Fibroblast of skin of scalp (primary cell): ENCODE results near the gene CDH23.

ENCODE experiments used
- DNase-seq: peaks from one replicate; pipeline ENCODE4 v3.0.0-alpha.2; 2013

CDH23 gene

DNA sequence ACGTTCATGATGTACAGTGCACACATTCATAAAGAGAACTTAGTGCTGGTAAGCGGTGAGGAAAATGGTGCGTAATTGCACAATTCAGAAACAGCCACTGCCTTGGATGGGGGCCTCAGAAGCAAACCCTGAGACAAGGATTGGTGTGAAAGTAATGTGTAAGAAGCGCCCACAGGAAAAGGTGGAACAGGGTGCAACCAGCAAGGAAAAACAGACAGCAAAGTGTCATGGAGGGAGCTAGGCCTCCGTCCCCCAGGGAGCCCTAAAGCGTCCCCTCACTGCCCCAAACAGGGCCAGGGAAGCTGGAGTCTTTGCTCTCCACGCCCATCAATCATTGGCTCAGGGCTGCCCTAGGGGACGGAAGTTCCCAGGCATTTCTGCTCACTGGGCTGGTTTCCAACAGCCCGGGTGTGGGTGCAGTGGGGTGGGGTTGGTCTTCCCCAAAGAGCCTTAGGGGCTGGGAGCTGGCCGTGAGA is 332.5 kb downstream of the CDH23 start:
- no peak for DNase-seq

DNA sequence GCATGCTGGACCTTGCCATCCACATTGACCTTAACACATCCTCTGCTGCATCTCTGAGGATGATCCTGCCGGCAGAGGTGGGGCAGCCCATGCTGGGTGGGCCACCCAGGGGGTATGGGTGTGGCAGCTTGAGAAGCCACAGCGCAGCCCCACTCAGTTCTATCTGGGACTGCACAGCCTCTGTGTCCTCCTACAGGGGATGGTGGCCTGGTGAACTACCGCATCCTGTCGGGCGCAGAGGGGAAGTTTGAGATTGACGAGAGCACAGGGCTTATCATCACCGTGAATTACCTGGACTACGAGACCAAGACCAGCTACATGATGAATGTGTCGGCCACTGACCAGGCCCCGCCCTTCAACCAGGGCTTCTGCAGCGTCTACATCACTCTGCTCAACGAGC is 335.1 kb downstream of the CDH23 start:
- no peak for DNase-seq

DNA sequence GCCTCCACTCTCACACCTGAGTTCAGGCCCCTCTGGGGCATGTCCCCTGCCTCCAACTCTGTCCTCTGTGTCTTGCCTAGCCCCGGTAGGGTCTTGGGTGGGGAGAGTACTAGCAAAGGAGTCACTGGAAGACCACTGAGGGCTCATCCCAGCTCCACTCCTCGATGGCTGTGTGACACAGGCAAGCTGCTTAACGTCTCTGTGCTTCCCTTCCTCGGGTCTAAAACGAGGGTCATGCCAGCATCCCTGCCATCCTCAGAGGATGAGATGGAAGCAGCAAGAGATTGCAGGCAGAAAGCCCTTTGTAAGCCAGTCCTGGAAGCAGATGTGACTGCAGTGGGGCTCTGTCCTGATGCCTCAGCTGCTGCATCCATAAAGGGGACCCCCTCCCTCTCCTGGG is 338.1 kb downstream of the CDH23 start:
- DNase-seq = no peak

DNA sequence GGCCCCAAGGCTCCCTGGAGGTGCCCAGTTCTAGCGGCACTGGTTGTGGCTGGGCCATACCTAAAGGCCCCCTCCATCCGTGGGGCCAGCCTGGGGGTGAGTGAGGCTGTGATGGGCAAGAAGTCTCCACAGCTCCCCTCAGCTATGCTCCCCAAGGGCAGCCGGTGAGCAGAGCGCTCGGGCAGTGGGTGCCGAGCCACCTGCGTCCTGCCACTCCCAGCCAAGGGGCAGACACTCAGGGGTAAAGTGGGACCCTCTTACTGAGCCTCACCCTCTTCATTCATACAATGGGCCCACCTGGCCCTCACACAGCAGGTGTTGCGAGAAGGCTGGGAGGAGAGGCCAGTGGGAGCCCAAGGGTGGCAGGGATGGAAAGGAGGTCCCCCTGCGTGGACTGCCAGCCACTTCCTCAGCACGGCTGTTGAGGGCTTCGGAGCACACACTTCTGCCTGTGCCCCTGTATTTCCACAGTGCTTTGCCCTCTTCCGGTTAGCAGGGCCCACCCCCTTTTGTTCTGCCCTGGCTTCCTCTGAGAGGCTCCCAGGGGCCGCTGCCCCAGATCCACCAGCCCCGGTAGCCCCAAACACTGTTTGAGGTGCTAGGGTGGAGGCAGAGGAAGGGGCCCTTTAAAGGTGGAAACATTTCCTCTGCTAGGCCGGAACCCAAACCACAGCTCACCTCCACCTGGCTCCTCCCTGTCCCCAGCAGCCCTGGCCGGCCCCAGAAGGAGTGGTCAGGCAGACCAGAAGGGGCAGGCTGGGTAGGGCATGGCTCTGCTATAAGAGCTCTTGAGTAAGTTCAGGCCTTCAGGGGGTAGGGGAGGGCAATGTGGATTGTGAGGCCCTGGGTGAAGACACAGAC is 339.2 kb downstream of the CDH23 start:
- no peak for DNase-seq

DNA sequence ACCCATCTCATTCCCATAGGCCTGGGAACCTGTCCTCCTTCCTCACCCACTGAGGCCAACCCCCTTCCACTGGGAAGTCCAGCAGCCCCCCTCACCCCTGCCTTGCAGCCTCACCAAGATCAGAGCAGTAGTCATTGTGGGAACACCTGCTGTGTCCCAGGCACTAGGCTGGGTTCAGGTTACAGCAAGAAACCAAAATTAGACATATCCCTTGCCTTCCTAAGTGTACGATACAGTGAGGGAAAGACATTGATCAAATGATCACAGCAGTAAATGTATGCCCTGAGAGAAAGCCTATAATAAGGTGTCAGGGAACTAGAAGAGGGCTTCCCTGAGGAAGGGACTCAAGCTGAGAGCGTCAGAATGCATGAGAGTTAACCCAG is 339.8 kb downstream of the CDH23 start:
- no peak for DNase-seq

DNA sequence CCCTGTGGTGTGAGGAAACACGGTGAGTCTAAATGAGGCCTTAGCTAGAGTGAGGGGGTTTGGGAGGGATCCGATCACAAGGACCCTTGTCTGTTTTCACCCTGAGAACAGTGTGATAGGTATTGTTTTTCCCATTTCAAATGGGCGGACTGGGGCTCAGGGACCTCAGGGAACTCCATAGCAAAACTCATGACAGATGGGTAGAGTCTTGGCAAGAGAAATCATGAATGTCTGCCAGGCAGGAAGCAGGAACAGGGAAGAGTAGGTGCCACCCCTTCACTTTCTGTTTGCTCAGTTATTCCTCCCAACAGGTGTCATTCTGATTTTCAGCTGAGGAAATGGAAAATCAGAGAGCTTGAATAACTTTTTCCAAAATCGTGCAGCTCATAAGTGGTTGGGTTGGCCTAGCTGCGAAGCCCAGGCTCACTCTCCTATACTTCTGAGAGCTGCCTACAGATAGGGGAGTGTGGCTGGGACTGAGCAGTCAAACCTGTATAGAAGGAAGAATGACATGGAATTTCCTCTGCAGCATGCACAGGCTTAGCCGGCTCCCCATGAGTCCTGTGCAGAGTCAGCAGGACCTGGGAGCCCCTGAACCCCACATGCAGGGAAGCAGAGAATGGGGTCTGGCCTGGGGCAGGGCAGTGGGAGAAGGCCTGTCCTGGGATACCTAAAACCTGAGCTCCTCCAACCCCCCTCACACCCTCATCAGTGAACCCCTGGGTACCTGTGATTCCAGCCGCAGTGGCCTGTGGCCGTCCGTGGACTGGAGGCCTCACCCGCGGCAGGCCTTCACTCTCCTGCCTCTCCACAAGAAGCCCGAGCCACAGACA is 340.5 kb downstream of the CDH23 start:
- DNase-seq = no peak

DNA sequence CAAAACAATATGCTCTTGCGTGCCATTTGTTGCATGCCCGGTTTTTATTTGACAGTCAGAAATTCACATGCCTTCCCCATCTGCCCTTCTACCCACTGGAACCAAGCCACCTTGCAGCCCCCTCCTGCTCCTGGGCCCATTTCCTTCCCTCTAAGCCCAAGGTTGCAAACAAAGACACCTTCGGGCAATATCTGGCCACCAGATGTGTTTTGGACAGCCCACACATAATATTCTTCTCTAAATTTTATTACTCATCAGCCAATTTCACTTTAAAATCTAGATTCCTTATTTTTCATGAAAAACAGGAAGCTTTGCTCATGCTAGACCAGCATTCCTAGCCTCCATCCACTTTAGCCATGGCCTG is 341.1 kb downstream of the CDH23 start:
- no peak for DNase-seq

DNA sequence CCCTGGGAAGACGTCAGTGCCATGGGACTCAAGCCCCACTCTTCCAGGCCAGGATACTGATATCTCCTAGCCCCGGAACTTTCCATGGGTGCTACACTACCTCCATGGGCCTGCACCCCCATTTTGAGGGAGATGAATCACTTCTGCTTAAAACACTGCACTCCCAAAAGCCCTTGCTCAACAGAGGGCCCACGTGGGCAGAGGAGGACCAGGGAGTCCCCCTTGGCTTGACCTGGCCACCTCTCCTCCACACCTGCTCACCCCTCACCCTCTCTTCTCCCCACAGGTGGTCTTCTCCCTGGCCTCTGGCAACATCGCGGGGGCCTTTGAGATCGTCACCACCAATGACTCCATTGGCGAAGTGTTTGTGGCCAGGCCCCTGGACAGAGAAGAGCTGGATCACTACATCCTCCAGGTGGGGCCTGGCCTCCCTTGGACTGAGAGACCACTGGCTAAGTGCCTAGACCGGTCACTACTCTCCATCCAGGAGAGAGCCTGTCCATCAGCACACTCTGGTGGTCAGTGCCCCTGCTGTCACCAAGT is 342.7 kb downstream of the CDH23 start:
- no peak for DNase-seq

DNA sequence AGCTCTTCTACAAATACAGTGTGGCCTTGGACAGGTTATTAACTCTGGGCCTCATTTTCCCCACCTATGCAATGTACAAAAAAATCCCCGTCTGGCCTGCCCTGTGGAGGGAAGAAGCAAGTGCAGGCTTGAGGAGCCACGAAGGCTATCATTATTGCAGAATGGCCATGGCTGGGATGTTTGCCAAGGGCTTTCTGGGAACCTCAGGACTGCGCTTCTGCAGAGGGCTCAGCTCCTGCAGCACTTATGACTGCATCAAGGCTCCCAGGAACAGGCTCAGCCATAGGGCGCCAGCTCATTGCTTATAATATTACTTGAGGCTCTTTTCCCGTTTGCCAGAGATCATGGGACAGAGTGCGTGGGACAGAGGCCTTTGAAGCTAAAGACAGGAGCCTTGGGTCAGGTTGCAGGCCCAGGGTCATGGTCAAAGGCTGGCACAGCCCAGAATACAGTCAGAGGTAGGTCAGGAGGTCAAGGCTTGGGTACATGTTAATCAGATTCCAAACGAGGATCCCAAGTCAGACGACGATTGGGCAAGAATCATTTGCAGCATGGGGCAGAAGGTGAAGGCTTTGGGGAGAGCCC is 343.4 kb downstream of the CDH23 start:
- no peak for DNase-seq

DNA sequence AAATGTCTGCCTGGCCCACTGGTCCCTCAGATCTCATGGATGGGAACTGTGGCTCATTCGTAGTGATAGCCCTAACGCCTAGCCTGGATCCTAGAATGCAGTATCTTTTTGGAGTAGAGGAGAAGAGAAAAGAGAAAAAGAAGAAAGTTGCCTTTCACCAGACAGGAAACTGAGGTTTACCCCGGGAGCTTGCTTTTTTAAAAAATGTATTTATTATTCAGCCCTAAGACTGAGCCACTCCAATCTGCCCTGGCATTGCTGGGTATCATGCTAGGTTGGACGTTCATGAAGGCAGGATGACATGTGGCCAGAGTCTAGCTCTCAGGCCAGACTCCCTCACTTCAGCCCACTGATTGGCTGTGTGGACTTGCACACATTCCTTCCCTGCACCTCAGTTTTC is 344.3 kb downstream of the CDH23 start:
- DNase-seq = no peak

DNA sequence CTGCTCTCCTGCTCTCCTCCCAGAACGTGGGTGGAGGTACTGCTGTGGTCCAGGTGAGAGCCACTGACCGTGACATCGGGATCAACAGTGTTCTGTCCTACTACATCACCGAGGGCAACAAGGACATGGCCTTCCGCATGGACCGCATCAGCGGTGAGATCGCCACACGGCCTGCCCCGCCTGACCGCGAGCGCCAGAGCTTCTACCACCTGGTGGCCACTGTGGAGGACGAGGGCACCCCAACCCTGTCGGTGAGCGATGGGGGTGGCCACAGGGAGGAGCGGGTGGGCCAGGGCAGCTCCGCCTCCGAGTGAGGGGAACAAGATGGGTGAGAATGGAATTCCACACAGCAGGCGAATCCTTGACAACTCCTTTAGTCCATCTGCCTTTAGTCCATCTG is 345.0 kb downstream of the CDH23 start:
- no peak for DNase-seq

DNA sequence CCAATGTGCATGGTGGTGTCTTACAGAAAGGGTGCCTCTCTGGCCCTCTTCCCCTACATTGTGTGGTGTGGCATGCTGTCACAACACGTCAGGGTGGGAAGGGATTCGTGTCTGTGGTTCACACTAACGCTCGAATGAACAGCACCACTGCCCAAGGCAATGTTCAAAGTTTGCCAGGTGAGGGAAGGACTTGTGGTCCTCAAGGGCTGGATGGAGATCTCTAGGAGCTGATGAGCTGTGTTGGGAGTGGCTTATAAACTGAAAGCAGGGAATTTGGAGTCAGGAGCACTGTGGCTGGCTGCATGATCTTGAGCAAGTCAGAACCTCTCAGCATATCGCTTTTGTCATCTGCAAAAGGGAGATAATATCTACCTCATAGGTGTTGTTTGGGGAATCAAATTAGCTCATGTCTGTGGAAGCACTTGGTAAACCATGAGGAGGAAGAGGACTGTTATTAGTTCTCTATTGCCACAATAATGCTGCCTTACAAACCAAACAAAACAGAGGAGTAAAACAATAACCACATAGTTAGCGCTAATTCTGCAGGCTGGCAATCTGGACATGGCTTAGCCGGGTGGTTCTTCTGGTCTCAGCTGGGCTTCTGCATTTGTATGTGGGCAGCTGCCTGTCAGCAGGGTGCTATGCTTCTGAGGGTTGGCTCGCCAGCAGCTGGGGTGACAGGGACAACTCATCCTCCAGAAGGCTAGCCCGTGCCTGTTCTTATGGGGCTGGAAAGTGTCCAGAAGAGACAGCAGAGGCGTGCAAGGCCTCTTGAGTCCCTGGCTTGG is 345.8 kb downstream of the CDH23 start:
- no peak for DNase-seq

DNA sequence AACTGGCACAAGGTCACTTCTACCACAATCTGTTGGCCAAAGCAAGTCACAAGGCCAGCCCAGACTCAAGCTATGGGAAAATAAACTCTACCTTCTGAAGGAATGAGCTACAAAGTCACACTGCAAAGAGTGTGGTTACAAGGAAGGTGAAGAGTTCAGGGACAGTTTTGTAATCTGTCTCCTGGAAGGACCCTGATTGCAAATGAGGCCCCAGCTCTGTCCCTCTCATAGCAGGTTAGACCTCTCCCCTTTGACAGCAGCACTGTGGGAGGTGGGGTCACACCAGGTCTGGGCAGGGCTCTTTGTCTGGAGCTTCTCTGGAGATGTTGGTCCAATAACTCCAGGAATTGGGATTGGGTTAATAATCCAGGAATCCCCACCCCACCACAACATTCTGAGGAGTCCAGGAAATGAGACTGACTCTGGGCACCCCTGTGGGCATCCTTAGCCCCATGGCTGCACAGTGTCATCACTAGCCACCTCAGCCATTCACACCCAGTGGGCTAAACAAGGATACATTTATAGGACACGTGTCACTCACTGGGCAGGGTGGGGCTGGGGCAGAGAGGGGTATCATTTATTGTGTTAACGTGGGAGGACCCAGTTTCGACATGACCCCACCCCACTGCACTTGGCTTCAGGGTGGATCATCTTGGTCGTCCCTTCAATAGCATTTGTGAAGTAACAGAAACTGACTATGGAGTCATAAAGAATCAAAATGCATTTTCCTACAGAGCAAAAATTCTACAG is 346.5 kb downstream of the CDH23 start:
- DNase-seq = no peak

DNA sequence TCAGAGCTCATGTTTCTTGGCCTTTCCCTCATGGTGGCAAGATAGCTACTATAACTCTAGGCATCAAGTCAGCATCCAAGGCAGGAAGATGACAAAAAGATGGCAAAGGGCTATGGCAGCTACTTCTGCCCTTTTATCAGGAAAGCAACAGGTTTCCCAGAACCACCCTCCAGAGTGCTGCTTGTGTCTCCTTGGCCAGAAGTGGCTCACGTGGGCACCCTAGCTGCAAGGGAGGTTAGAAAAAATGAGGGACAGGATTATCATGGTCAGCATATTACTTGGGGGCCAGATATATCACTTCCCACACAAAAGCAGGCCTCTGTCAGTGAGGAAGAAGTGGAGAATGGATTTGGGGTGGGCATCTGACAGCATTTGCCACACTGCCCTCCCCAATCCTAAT is 347.1 kb downstream of the CDH23 start:
- no peak for DNase-seq

DNA sequence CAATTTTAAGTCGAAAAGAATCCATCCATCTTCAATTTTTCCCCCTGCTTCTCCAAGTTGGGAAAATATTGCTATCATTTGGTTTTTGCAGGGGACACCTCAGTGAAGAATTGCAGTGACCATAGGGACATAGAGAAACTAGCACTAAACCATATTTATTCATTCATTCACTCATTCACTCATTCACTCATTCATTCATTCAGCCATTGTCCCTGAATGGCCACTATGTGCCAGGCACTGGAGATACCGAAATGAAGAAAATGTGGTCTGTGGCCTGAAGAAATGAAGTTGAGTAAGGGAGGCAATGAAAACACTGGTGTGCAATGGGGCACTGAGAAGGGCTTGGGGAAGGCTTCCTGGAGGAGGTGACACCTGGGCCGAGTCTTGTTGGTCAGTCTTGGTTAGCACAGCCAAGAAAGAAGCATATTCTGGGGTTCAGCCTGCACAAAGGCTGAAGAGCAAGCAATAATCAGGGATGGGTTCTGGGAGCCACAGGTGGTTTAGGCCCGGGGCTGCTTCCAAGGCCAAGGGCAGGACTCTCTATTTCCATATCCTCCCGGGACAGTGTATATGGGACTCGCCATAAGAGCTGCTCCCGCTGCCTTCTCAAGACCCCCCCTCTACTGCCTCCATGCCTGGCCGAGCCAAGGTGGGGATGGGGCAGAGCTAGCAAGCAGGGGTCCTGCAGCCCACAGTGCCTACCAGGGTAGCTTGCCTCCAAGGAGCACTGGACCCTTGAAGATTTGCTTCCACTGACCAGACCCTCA is 348.4 kb downstream of the CDH23 start:
- DNase-seq = no peak

DNA sequence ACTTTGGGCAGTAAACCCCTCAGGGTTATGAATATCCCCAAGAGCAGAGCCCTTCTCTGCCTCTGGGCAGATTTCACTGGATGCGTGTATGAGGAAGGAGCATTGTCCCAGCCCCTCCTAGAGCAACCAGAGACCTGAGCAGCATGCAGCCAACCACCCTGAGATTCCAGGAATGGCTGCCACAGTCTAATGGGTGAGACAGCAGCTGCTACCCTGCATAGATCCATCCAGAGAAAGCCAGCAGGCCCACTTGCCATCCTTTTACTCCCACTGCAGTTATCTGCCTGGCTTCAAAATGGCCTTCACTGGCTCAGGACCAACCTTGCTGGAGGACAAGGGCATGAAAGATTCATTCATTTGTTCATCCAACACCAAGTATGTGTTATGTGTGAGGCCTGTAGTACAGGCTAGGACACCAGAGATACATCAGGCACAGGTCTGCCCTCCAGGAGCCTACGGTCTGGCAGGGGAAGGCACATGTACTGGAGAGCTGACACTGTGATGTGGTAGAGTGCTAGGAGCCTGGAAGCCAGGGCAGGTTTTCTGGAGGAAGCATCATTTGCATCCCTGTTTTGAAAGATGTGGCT is 349.0 kb downstream of the CDH23 start:
- no peak for DNase-seq

DNA sequence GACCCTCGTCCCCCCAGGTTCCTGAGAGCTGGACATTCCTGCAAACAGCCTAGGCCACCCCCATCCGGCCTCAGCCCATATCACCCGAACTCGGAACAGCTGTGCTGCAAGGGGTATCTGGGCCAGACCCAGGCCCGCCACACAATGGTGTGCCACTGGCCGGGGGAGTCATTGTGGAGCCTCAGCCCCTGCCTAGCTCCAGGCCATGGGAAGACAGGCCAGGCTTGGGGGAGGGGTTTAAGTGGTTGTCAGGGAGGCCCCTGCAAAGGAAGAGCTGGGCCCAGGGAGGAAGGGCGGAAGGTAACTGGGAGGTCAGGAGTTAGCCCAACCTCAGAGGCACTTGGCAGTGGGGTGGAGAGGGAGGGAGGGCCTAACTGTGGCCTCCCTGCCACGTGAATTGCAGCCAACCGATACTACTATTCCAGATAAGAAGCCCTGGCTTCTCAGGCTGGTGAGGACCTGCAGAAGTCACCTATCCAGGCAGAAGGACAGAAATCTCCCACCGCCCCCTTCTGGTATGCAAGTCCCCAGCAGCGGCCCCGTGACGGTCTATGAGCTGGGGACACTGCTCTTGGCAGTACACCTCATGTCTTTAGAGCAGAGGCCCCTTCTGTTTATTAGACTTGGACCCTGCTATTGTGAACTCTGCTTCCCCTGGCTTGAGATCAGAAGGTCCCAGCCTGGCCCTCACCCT is 349.8 kb downstream of the CDH23 start:
- DNase-seq = no peak

DNA sequence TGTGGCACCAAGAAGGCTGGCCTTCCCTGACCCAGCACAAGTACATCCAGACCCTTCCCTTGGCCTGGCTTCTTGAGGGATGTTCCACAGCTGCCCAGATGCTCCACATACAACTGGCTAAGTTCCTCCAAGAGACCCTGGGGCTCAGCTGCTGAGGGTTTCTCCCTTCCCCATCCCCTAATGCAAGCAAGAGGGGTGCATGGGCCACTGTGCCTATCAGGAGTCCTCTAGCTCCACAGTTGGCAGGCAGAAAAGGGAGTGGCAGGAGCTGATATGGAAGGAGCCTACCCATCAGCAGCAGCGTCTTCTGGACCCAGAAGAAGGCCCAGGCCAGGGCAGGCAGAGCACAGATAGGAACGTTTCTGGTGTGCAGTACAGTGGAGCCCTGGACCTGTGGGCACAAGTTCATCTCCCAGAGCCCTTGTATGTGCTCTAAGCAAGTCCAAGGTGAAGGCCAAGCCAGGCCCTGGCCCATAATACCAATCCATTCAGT is 350.4 kb downstream of the CDH23 start:
- DNase-seq = no peak
